ENCODE results near the gene SLC37A1. TPM values are rescaled to one million over a fixed set of nuclear protein-coding genes. Genes with fewer than 3 reads are reported as not detected.

Gene SLC37A1
- total RNA-seq, 4 donors from 2014 or later = 4.0 to 5.8 (median 5.1) TPM

- no peak for TF ChIP-seq CTCF (IDR thresholded peaks at IDR 0.05; ENCODE audit: low read depth)
These were observed 50.9 kb downstream of the SLC37A1 start for GRCh38 chr21:42564561-42564971.

- TF ChIP-seq CTCF (IDR thresholded peaks at IDR 0.05; ENCODE audit: low read depth) = no peak
These were observed 51.7 kb downstream of the SLC37A1 start for GRCh38 chr21:42565206-42565810.

GRCh38 chr21:42565886-42566523 is 52.4 kb downstream of the SLC37A1 start:
- TF ChIP-seq CTCF (IDR thresholded peaks at IDR 0.05; ENCODE audit: low read depth) = no peak

GRCh38 chr21:42566524-42567213 is 53.0 kb downstream of the SLC37A1 start:
- no peak for TF ChIP-seq CTCF (IDR thresholded peaks at IDR 0.05; ENCODE audit: low read depth)

GRCh38 chr21:42567214-42567555 is 53.5 kb downstream of the SLC37A1 start:
- no peak for TF ChIP-seq CTCF (IDR thresholded peaks at IDR 0.05; ENCODE audit: low read depth)

GRCh38 chr21:42567861-42568260 is 54.2 kb downstream of the SLC37A1 start:
- no peak for TF ChIP-seq CTCF (IDR thresholded peaks at IDR 0.05; ENCODE audit: low read depth)

GRCh38 chr21:42568376-42568775 is 54.7 kb downstream of the SLC37A1 start:
- TF ChIP-seq CTCF (IDR thresholded peaks at IDR 0.05; ENCODE audit: low read depth) = no peak

Measured in subcutaneous adipose tissue (tissue), 4 donors.